ENCODE results near the gene PDPN. TPM values are rescaled to one million over a fixed set of nuclear protein-coding genes. Genes with fewer than 3 reads are reported as not detected.

Gene PDPN
- total and polyA plus RNA-seq, 7 donors = 2.1 to 14.7 (median 9.9) TPM

GRCh38 chr1:13597166-13597565, 13.5 kb downstream of the PDPN start:
- no peak for TF ChIP-seq CTCF (IDR thresholded peaks at IDR 0.05)
- no peak for TF ChIP-seq EP300 (IDR thresholded peaks at IDR 0.05)
- TF ChIP-seq POLR2AphosphoS5 (IDR thresholded peaks at IDR 0.05) = no peak
- no peak for TF ChIP-seq POLR2A (IDR thresholded peaks at IDR 0.05)
- no peak for DNase-seq
- Histone ChIP-seq H3K36me3 (no peaks in the 10 kb centered on the region), H3K27me3 (no peaks in the 10 kb centered on the region), H3K4me1 (peaks cover 0 to 11% (median 2%) of the 10 kb centered on the region in 4 donors), H3K27ac (no peak overlapping the region), H3K9me3 (no peaks in the 10 kb centered on the region), H3K4me3 (no peak overlapping the region)
- intact Hi-C loops (cut with DNase I) = no loop called here
- 53 to 67% methylated on average over 7 of the region's 7 CpGs for WGBS, 2 donors

- H3K9me3 ChIP-seq = no peaks in the 10 kb centered on the region
- no peaks in the 10 kb centered on the region for H3K27me3 ChIP-seq
- intact Hi-C loops (cut with DNase I) = no loop called here
- DNase-seq = no peak
- no peak for TF ChIP-seq CTCF (IDR thresholded peaks at IDR 0.05)
- no peak for TF ChIP-seq POLR2AphosphoS5 (IDR thresholded peaks at IDR 0.05)
- no peak for TF ChIP-seq EP300 (IDR thresholded peaks at IDR 0.05)
- no peak for TF ChIP-seq POLR2A (IDR thresholded peaks at IDR 0.05)
- H3K36me3 ChIP-seq = no peaks in the 10 kb centered on the region
- no peak overlapping the region for H3K4me3 ChIP-seq
- H3K4me1 ChIP-seq = peaks cover 0 to 11% (median 0%) of the 10 kb centered on the region in 4 donors
- 65 to 74% methylated on average over 7 of the region's 7 CpGs for WGBS, 2 donors
- no peak overlapping the region for H3K27ac ChIP-seq
These were observed 17.3 kb downstream of the PDPN start for GRCh38 chr1:13600762-13601453.

- intact Hi-C loops (cut with DNase I) = no loop called here
- DNase-seq = no peak
- 87 to 88% methylated on average over 5 of the region's 5 CpGs for WGBS, 2 donors
- no peaks in the 10 kb centered on the region for H3K36me3 ChIP-seq
- TF ChIP-seq POLR2A (IDR thresholded peaks at IDR 0.05) = no peak
- TF ChIP-seq CTCF (IDR thresholded peaks at IDR 0.05) = no peak
- TF ChIP-seq POLR2AphosphoS5 (IDR thresholded peaks at IDR 0.05) = no peak
- no peak for TF ChIP-seq EP300 (IDR thresholded peaks at IDR 0.05)
- H3K4me3 ChIP-seq = no peak overlapping the region
- no peaks in the 10 kb centered on the region for H3K9me3 ChIP-seq
- peaks cover 0 to 11% (median 0%) of the 10 kb centered on the region in 4 donors for H3K4me1 ChIP-seq
- no peak overlapping the region for H3K27ac ChIP-seq
- no peaks in the 10 kb centered on the region for H3K27me3 ChIP-seq
These were observed 20.5 kb downstream of the PDPN start for GRCh38 chr1:13604176-13604575.

- Histone ChIP-seq H3K4me3 (no peak overlapping the region), H3K9me3 (no peaks in the 10 kb centered on the region), H3K4me1 (peaks cover 0 to 11% (median 0%) of the 10 kb centered on the region in 4 donors), H3K36me3 (no peaks in the 10 kb centered on the region), H3K27me3 (no peaks in the 10 kb centered on the region), H3K27ac (peak overlapping the region in 1 of 4 donors; percentile 18)
- DNase-seq = no peak
- intact Hi-C loops (cut with DNase I) = no loop called here
- 84 to 86% methylated on average over 3 of the region's 3 CpGs for WGBS, 2 donors
- TF ChIP-seq EP300 (IDR thresholded peaks at IDR 0.05) (no peak), POLR2A (IDR thresholded peaks at IDR 0.05) (no peak), CTCF (IDR thresholded peaks at IDR 0.05) (no peak), POLR2AphosphoS5 (IDR thresholded peaks at IDR 0.05) (no peak)
These were observed 21.1 kb downstream of the PDPN start for GRCh38 chr1:13604721-13605120.
